ENCODE results near the gene CASP2. TPM values are rescaled to one million over a fixed set of nuclear protein-coding genes. Genes with fewer than 3 reads are reported as not detected.

CASP2 gene
- total and polyA plus RNA-seq, 2 donors (not counting 1 experiment from before 2014, with no cell fraction given) = 9.4 to 22.6 TPM

- H2AFZ ChIP-seq (ENCODE audit: low read length) = no peak overlapping the region
- H3K9me3 ChIP-seq (ENCODE audit: control insufficient read depth, insufficient read depth, low read depth, low read length) = no peaks in the 10 kb centered on the region
- no peaks in the 10 kb centered on the region for H3K79me2 ChIP-seq (ENCODE audit: control insufficient read depth, insufficient read depth, low read length)
- no peaks in the 10 kb centered on the region for H3K4me1 ChIP-seq (ENCODE audit: control insufficient read depth, extremely low read depth, insufficient read depth, low read length)
- peaks cover 11% of the 10 kb centered on the region for H3K36me3 ChIP-seq (ENCODE audit: control insufficient read depth, insufficient read depth, low read length)
- no peak for TF ChIP-seq EZH2 (IDR thresholded peaks at IDR 0.05; ENCODE audit: low read length, missing control alignments)
- TF ChIP-seq CTCF (conservative IDR thresholded peaks at IDR 0.05 in 1 of 2, IDR thresholded peaks at IDR 0.05 in 1 of 2; ENCODE audit: low read depth in 1 of 2, low read length in 2 of 2) = peak; percentile 61 to 74
- no peaks in the 10 kb centered on the region for H3K27me3 ChIP-seq (ENCODE audit: control insufficient read depth, insufficient read depth, low read length)
- H3K4me3 ChIP-seq (replicated peaks in 1 of 4; ENCODE audit: control extremely low read depth in 1 of 4, insufficient read depth in 1 of 4, low read depth in 3 of 4, low read length in 4 of 4) = no peak overlapping the region
- H3K27ac ChIP-seq (ENCODE audit: insufficient read depth, low read length) = no peak overlapping the region
- no peaks in the 10 kb centered on the region for H4K20me1 ChIP-seq (ENCODE audit: control insufficient read depth, extremely low read depth, insufficient read depth, low read length)
- peak; percentile 31 to 54 for DNase-seq (ENCODE audit: low read depth in 2 of 2)
- H3K4me2 ChIP-seq (ENCODE audit: extremely low read depth, insufficient read depth, low read length) = no peak overlapping the region
- H3K9ac ChIP-seq (ENCODE audit: insufficient read depth, low read length) = no peak overlapping the region
Observed at GRCh38 chr7:143305423-143306070, 17.4 kb downstream of the CASP2 start.

- no peak for DNase-seq (ENCODE audit: low read depth in 2 of 2)
- Histone ChIP-seq H3K36me3 (ENCODE audit: control insufficient read depth, insufficient read depth, low read length) (peaks cover 11% of the 10 kb centered on the region), H3K4me3 (replicated peaks in 1 of 4; ENCODE audit: control extremely low read depth in 1 of 4, insufficient read depth in 1 of 4, low read depth in 3 of 4, low read length in 4 of 4) (no peak overlapping the region), H3K27me3 (ENCODE audit: control insufficient read depth, insufficient read depth, low read length) (no peaks in the 10 kb centered on the region), H4K20me1 (ENCODE audit: control insufficient read depth, extremely low read depth, insufficient read depth, low read length) (no peaks in the 10 kb centered on the region), H3K9ac (ENCODE audit: insufficient read depth, low read length) (no peak overlapping the region), H3K27ac (ENCODE audit: insufficient read depth, low read length) (no peak overlapping the region), H3K4me2 (ENCODE audit: extremely low read depth, insufficient read depth, low read length) (no peak overlapping the region), H3K4me1 (ENCODE audit: control insufficient read depth, extremely low read depth, insufficient read depth, low read length) (no peaks in the 10 kb centered on the region), H3K79me2 (ENCODE audit: control insufficient read depth, insufficient read depth, low read length) (no peaks in the 10 kb centered on the region), H2AFZ (ENCODE audit: low read length) (no peak overlapping the region), H3K9me3 (ENCODE audit: control insufficient read depth, insufficient read depth, low read depth, low read length) (no peaks in the 10 kb centered on the region)
- TF ChIP-seq EZH2 (IDR thresholded peaks at IDR 0.05; ENCODE audit: low read length, missing control alignments) = no peak
- no peak for TF ChIP-seq CTCF (conservative IDR thresholded peaks at IDR 0.05 in 1 of 2, IDR thresholded peaks at IDR 0.05 in 1 of 2; ENCODE audit: low read depth in 1 of 2, low read length in 2 of 2)
Observed at GRCh38 chr7:143308632-143309031, 20.5 kb downstream of the CASP2 start.

- Histone ChIP-seq H3K4me1 (ENCODE audit: control insufficient read depth, extremely low read depth, insufficient read depth, low read length) (no peaks in the 10 kb centered on the region), H3K9ac (ENCODE audit: insufficient read depth, low read length) (no peak overlapping the region), H3K4me2 (ENCODE audit: extremely low read depth, insufficient read depth, low read length) (no peak overlapping the region), H3K27me3 (ENCODE audit: control insufficient read depth, insufficient read depth, low read length) (peaks cover 3% of the 10 kb centered on the region), H3K9me3 (ENCODE audit: control insufficient read depth, insufficient read depth, low read depth, low read length) (no peaks in the 10 kb centered on the region), H2AFZ (ENCODE audit: low read length) (no peak overlapping the region), H3K36me3 (ENCODE audit: control insufficient read depth, insufficient read depth, low read length) (no peaks in the 10 kb centered on the region), H4K20me1 (ENCODE audit: control insufficient read depth, extremely low read depth, insufficient read depth, low read length) (no peaks in the 10 kb centered on the region), H3K27ac (ENCODE audit: insufficient read depth, low read length) (no peak overlapping the region), H3K4me3 (replicated peaks in 1 of 4; ENCODE audit: control extremely low read depth in 1 of 4, insufficient read depth in 1 of 4, low read depth in 3 of 4, low read length in 4 of 4) (no peak overlapping the region), H3K79me2 (ENCODE audit: control insufficient read depth, insufficient read depth, low read length) (no peaks in the 10 kb centered on the region)
- no peak for DNase-seq (ENCODE audit: low read depth in 2 of 2)
- no peak for TF ChIP-seq EZH2 (IDR thresholded peaks at IDR 0.05; ENCODE audit: low read length, missing control alignments)
- no peak for TF ChIP-seq CTCF (conservative IDR thresholded peaks at IDR 0.05 in 1 of 2, IDR thresholded peaks at IDR 0.05 in 1 of 2; ENCODE audit: low read depth in 1 of 2, low read length in 2 of 2)
Observed at GRCh38 chr7:143314127-143314526, 26.0 kb downstream of the CASP2 start.

All from fibroblast of lung (primary cell).